Activated T-helper 1 cell treated with Interleukin-2 at 50 U/mL for 16 hours (primary cell): Measurements from ENCODE around the gene IQCH.

Experiments used
- DNase-seq: peaks from one replicate; pipeline ENCODE4 v3.0.0-alpha.2; 2020; ENCODE audit warnings: low read depth

Gene IQCH

GRCh38 chr15:67504796-67505195 is 250.2 kb downstream of the IQCH start:
- no peak for DNase-seq

GRCh38 chr15:67505675-67506572 is 251.3 kb downstream of the IQCH start:
- DNase-seq, result no peak

- no peak for DNase-seq
These were observed 252.5 kb downstream of the IQCH start for GRCh38 chr15:67506775-67507747.

GRCh38 chr15:67508407-67508806 is 253.8 kb downstream of the IQCH start:
- DNase-seq, result no peak

- DNase-seq, result no peak
These were observed 255.3 kb downstream of the IQCH start for GRCh38 chr15:67509918-67510317.

- no peak for DNase-seq
These were observed 256.1 kb downstream of the IQCH start for GRCh38 chr15:67510597-67511190.

GRCh38 chr15:67511606-67512005 is 257.0 kb downstream of the IQCH start:
- no peak for DNase-seq

- DNase-seq, result no peak
These were observed 257.6 kb downstream of the IQCH start for GRCh38 chr15:67512140-67512539.

- DNase-seq, result no peak
These were observed 258.5 kb downstream of the IQCH start for GRCh38 chr15:67512933-67513714.

GRCh38 chr15:67515090-67515489 is 260.5 kb downstream of the IQCH start:
- DNase-seq, result no peak

GRCh38 chr15:67515557-67515956 is 261.0 kb downstream of the IQCH start:
- DNase-seq, result no peak

- no peak for DNase-seq
These were observed 265.9 kb downstream of the IQCH start for GRCh38 chr15:67520321-67521028.

GRCh38 chr15:67521029-67521782 is 266.6 kb downstream of the IQCH start, which contains the start of gene C15orf61:
Gene C15orf61 (plus strand): TSS chr15:67521131. CDS start chr15:67521249, 118 bp downstream.
- peak; percentile 82 for DNase-seq

GRCh38 chr15:67521783-67522568 is 267.4 kb downstream of the IQCH start:
- DNase-seq, result no peak

GRCh38 chr15:67523330-67523729 is 268.7 kb downstream of the IQCH start:
- DNase-seq, result no peak

- no peak for DNase-seq
These were observed 269.6 kb downstream of the IQCH start for GRCh38 chr15:67524235-67524634.

GRCh38 chr15:67528513-67528912 is 273.9 kb downstream of the IQCH start:
- no peak for DNase-seq

- no peak for DNase-seq
These were observed 276.9 kb downstream of the IQCH start for GRCh38 chr15:67531379-67531914.

GRCh38 chr15:67533873-67534272 is 279.3 kb downstream of the IQCH start:
- no peak for DNase-seq
